Activated naive CD4-positive, alpha-beta T cell treated with anti-CD3 and anti-CD28 coated beads, Interleukin-2, amount 10 ng/mL, durations not matched to agents 7 days and 5 days (primary cell): Measurements from ENCODE around the gene ESRP2.

ENCODE experiments used
- CTCF ChIA-PET: fragments of 350-600 bp; sonication (Branson Sonifier 250); formaldehyde crosslinking; loops from one replicate; lab custom pipeline; 2021; ENCODE audit warnings: antibody characterized with exemption; lab: Charles Lee
- DNase-seq: peaks from one replicate; pipeline ENCODE4 v3.0.0-alpha.2; 2020
- H3K27ac Mint-ChIP-seq: one replicate; pipeline ENCODE4 v1.8.0; 2021; ENCODE audit warnings: mild to moderate bottlenecking, moderate library complexity, mixed read lengths
- H3K27me3 Mint-ChIP-seq: one replicate; pipeline ENCODE4 v1.8.0; 2021; ENCODE audit warnings: mild to moderate bottlenecking, mixed read lengths
- H3K36me3 Mint-ChIP-seq: one replicate; pipeline ENCODE4 v1.8.0; 2021; ENCODE audit warnings: mixed read lengths
- H3K4me1 Mint-ChIP-seq: one replicate; pipeline ENCODE4 v1.8.0; 2021; ENCODE audit warnings: mixed read lengths
- H3K4me3 Mint-ChIP-seq: one replicate; pipeline ENCODE4 v1.8.0; 2021; ENCODE audit warnings: mild to moderate bottlenecking, moderate library complexity, mixed read lengths
- H3K9me3 Mint-ChIP-seq: one replicate; pipeline ENCODE4 v1.8.0; 2021; ENCODE audit warnings: mixed read lengths

Gene ESRP2

DNA sequence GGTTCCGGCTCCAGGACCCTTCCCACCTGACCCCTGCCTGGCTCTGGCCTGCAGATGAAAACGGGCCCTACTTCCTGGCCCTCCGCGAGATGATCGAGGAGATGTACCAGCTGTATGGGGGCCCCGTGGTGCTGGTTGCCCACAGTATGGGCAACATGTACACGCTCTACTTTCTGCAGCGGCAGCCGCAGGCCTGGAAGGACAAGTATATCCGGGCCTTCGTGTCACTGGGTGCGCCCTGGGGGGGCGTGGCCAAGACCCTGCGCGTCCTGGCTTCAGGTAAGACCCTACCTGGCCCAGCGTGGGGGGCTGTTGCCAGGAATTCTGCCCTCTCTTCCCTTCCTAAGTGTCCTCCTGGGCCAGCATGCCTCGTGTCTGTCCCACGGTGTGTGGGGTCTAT is 19.8 kb upstream of the ESRP2 start:
- H3K4me3 Mint-ChIP-seq = no peak overlapping the region
- H3K4me1 Mint-ChIP-seq = peaks cover 11% of the 10 kb centered on the region
- no peaks in the 10 kb centered on the region for H3K9me3 Mint-ChIP-seq
- H3K27ac Mint-ChIP-seq = no peak overlapping the region
- CTCF ChIA-PET = interaction anchor here (1.2 to 1.6 kb wide), 2 partner anchors 8 to 11 kb away, joined by 4 to 5 read pairs; partner anchors contain the start of genes PLA2G15 and SLC7A6
- H3K36me3 Mint-ChIP-seq = peaks cover 10% of the 10 kb centered on the region
- no peaks in the 10 kb centered on the region for H3K27me3 Mint-ChIP-seq
- DNase-seq = no peak

GRCh38 chr16:68253721-68254120 is 17.8 kb upstream of the ESRP2 start:
- no peak overlapping the region for H3K27ac Mint-ChIP-seq
- H3K4me1 Mint-ChIP-seq = peaks cover 11% of the 10 kb centered on the region
- H3K4me3 Mint-ChIP-seq = no peak overlapping the region
- H3K27me3 Mint-ChIP-seq = no peaks in the 10 kb centered on the region
- peaks cover 16% of the 10 kb centered on the region for H3K36me3 Mint-ChIP-seq
- no peaks in the 10 kb centered on the region for H3K9me3 Mint-ChIP-seq
- CTCF ChIA-PET = interaction anchor here (1.0 to 5.0 kb wide), 2 partner anchors 8 to 66 kb away, joined by 3 to 24 read pairs; no protein-coding TSS in a partner anchor
- DNase-seq = no peak

DNA sequence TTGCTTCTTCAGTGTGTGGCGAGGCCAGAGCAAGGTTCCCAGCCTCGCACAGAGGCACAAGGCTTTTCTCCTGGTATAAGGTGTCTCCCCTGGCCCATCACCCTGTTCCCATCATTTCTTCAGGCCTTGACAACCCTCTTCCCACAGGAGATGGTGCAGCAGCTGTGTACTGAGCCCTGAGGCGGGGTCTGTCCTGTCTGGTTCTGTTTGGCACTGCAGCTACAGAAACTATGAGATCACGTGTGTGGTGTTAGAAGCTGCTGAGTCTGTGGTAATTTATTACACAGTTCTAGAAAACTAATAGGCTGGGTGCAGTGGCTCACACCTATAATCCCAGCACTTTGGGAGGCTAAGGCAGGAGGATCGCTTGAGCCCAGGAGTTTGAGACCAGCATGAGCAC is 16.5 kb upstream of the ESRP2 start:
- no peaks in the 10 kb centered on the region for H3K27me3 Mint-ChIP-seq
- no peaks in the 10 kb centered on the region for H3K9me3 Mint-ChIP-seq
- CTCF ChIA-PET = interaction anchor here (1.5 to 5.0 kb wide), 2 partner anchors 9 to 77 kb away, joined by 4 to 24 read pairs; no protein-coding TSS in a partner anchor
- H3K4me3 Mint-ChIP-seq = no peak overlapping the region
- H3K36me3 Mint-ChIP-seq = peaks cover 17% of the 10 kb centered on the region
- no peak for DNase-seq
- no peak overlapping the region for H3K27ac Mint-ChIP-seq
- H3K4me1 Mint-ChIP-seq = peaks cover 6% of the 10 kb centered on the region

GRCh38 chr16:68251832-68252231 is 15.9 kb upstream of the ESRP2 start:
- peaks cover 5% of the 10 kb centered on the region for H3K4me1 Mint-ChIP-seq
- no peak overlapping the region for H3K4me3 Mint-ChIP-seq
- CTCF ChIA-PET = interaction anchor here (0.6 to 5.0 kb wide), 3 partner anchors 10 to 77 kb away, joined by 3 to 24 read pairs (median 4); no protein-coding TSS in a partner anchor
- no peak for DNase-seq
- no peak overlapping the region for H3K27ac Mint-ChIP-seq
- no peaks in the 10 kb centered on the region for H3K27me3 Mint-ChIP-seq
- no peaks in the 10 kb centered on the region for H3K9me3 Mint-ChIP-seq
- H3K36me3 Mint-ChIP-seq = peaks cover 17% of the 10 kb centered on the region

DNA sequence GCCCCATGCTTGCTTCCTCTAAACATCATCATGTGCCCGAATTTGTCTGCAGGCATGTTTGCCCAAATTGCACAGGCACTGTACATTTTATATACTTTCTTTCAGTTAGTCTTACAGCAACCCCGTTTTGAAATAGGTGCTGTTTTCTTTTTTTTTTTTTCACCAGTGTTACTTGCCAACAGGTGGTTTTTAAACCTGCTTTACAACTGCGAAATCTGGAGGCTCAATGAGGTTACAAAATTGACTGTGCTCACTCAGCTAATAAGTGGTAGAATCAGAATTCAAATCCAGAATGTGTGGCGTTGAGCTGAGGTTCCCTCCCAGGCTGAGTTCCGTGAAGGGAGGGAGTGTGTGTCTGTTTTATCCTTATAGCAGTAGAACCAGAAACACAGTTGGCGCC is 15.0 kb upstream of the ESRP2 start:
- Mint-ChIP-seq H3K4me3 (no peak overlapping the region), H3K4me1 (peaks cover 12% of the 10 kb centered on the region), H3K36me3 (peaks cover 17% of the 10 kb centered on the region), H3K9me3 (no peaks in the 10 kb centered on the region), H3K27ac (no peak overlapping the region), H3K27me3 (no peaks in the 10 kb centered on the region)
- CTCF ChIA-PET = interaction anchor here (1.5 to 5.0 kb wide), 3 partner anchors 10 to 78 kb away, joined by 4 to 24 read pairs (median 5); partner anchors contain the start of gene SLC7A6
- no peak for DNase-seq

DNA sequence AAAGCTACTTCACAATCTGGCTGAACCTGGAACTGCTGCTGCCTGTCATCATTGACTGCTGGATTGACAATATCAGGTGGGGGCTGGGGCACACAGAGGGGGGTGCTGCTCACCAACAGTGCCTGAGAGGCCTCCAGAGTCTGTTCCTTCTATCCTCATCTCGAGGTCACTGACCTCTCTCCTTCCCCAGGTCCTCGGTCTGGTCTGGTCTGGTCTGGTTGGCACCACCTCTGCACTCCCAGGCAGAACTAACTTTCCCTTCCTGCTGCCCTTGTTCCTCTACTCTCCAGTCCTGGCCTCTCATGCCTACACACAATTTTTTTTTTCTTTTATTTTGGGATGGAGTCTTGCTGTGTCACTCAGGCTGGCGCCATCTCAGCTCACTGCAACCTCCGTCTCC is 13.4 kb upstream of the ESRP2 start:
- Mint-ChIP-seq H3K27me3 (peaks cover 7% of the 10 kb centered on the region), H3K9me3 (no peaks in the 10 kb centered on the region), H3K27ac (peak overlapping the region; percentile 16), H3K4me1 (peaks cover 23% of the 10 kb centered on the region), H3K36me3 (peaks cover 18% of the 10 kb centered on the region), H3K4me3 (no peak overlapping the region)
- DNase-seq = no peak
- CTCF ChIA-PET = interaction anchor here (0.7 to 5.0 kb wide), 5 partner anchors 8 to 78 kb away, joined by 3 to 24 read pairs (median 5); partner anchors contain the start of gene SLC7A6

- H3K36me3 Mint-ChIP-seq = peaks cover 18% of the 10 kb centered on the region
- no peak overlapping the region for H3K27ac Mint-ChIP-seq
- DNase-seq = no peak
- CTCF ChIA-PET = interaction anchor here (0.7 to 1.7 kb wide), 6 partner anchors 10 to 362 kb away, joined by 3 to 6 read pairs (median 4); partner anchors contain the start of gene SLC7A6
- H3K4me3 Mint-ChIP-seq = peak overlapping the region; percentile 7
- peaks cover 24% of the 10 kb centered on the region for H3K4me1 Mint-ChIP-seq
- no peaks in the 10 kb centered on the region for H3K9me3 Mint-ChIP-seq
- peaks cover 18% of the 10 kb centered on the region for H3K27me3 Mint-ChIP-seq
Measured at GRCh38 chr16:68247932-68248331, 12.0 kb upstream of the ESRP2 start.

DNA sequence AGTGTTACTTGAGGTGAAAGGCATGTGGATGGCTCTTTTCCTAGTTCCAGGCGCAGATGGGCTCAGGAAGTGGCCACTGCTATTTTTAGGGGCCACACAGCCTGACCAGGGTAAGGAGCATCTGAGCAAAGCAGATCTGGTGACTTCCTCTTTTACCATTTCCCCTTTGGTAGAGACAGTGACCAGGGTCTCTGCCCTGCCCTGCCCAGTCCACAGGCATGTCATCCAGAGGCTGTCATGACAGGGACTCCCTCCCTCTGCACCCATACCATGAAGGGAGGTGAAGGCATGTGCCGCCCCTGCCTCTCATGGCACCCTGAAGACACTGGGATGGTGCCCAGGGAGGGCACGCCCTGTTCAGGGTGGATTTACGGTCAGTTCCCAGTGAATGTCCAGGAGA is 11.5 kb upstream of the ESRP2 start:
- no peaks in the 10 kb centered on the region for H3K9me3 Mint-ChIP-seq
- peaks cover 18% of the 10 kb centered on the region for H3K36me3 Mint-ChIP-seq
- H3K27me3 Mint-ChIP-seq = peaks cover 23% of the 10 kb centered on the region
- CTCF ChIA-PET = interaction anchor here (0.8 to 4.0 kb wide), 5 partner anchors 14 to 180 kb away, joined by 3 to 26 read pairs (median 6); partner anchors contain the start of gene SLC7A6
- DNase-seq = no peak
- no peak overlapping the region for H3K27ac Mint-ChIP-seq
- H3K4me1 Mint-ChIP-seq = peaks cover 24% of the 10 kb centered on the region
- H3K4me3 Mint-ChIP-seq = no peak overlapping the region

DNA sequence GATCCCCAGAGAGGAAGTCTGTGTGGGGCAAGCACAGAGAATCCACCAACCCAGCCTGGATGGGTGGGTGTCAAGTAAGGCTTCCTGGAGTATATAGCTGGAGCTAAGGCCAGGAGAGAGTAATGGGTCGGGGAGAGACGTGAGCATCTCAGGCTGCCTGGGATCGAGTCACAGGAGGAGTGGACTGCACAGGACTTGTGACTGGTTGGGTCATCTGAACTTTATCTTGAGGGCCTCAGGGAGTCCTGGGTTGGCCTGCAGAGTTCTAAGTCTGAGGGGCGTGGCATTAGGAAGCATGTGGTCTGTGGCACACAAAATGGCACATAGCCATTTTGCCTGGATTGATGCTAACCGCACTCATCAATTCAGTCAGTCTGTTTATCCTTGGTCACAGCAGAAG is 10.7 kb upstream of the ESRP2 start:
- no peaks in the 10 kb centered on the region for H3K9me3 Mint-ChIP-seq
- H3K4me3 Mint-ChIP-seq = no peak overlapping the region
- H3K27ac Mint-ChIP-seq = no peak overlapping the region
- peaks cover 24% of the 10 kb centered on the region for H3K4me1 Mint-ChIP-seq
- peaks cover 23% of the 10 kb centered on the region for H3K27me3 Mint-ChIP-seq
- peaks cover 16% of the 10 kb centered on the region for H3K36me3 Mint-ChIP-seq
- CTCF ChIA-PET = interaction anchor here (1.7 to 4.0 kb wide), 2 partner anchors 15 to 81 kb away, joined by 8 to 26 read pairs; no protein-coding TSS in a partner anchor
- no peak for DNase-seq

- peaks cover 16% of the 10 kb centered on the region for H3K36me3 Mint-ChIP-seq
- CTCF ChIA-PET = interaction anchor here (1.7 to 4.0 kb wide), 2 partner anchors 15 to 82 kb away, joined by 8 to 26 read pairs; no protein-coding TSS in a partner anchor
- no peak for DNase-seq
- H3K4me3 Mint-ChIP-seq = peak overlapping the region; percentile 96
- H3K4me1 Mint-ChIP-seq = peaks cover 24% of the 10 kb centered on the region
- H3K9me3 Mint-ChIP-seq = no peaks in the 10 kb centered on the region
- no peak overlapping the region for H3K27ac Mint-ChIP-seq
- peaks cover 25% of the 10 kb centered on the region for H3K27me3 Mint-ChIP-seq
Measured at GRCh38 chr16:68246121-68246520, 10.2 kb upstream of the ESRP2 start.

- Mint-ChIP-seq H3K27ac (peak within 1 kb of the TSS; percentile 78), H3K27me3 (peaks cover 26% of the 10 kb centered on the region), H3K36me3 (peaks cover 13% of the 10 kb centered on the region), H3K4me1 (peaks cover 24% of the 10 kb centered on the region), H3K9me3 (no peaks in the 10 kb centered on the region), H3K4me3 (peak within 1 kb of the TSS; percentile 96)
- peak; percentile 97 for DNase-seq
- CTCF ChIA-PET = interaction anchor here (1.5 to 4.0 kb wide), 2 partner anchors 10 to 83 kb away, joined by 4 to 26 read pairs; no protein-coding TSS in a partner anchor
Measured at GRCh38 chr16:68244903-68245853, 9.3 kb upstream of the ESRP2 start, which contains the start of gene PLA2G15. Gene PLA2G15, plus strand, starts transcription at chr16:68245373. Its CDS starts 54 bp downstream, at chr16:68245427.

GRCh38 chr16:68244481-68244902 is 8.6 kb upstream of the ESRP2 start:
- Mint-ChIP-seq H3K4me3 (peak overlapping the region; percentile 96), H3K27me3 (peaks cover 31% of the 10 kb centered on the region), H3K36me3 (peaks cover 10% of the 10 kb centered on the region), H3K4me1 (peaks cover 27% of the 10 kb centered on the region), H3K27ac (peak overlapping the region; percentile 78), H3K9me3 (no peaks in the 10 kb centered on the region)
- no peak for DNase-seq
- CTCF ChIA-PET = interaction anchor here (0.8 to 4.0 kb wide), 4 partner anchors 11 to 84 kb away, joined by 3 to 26 read pairs (median 4); no protein-coding TSS in a partner anchor

DNA sequence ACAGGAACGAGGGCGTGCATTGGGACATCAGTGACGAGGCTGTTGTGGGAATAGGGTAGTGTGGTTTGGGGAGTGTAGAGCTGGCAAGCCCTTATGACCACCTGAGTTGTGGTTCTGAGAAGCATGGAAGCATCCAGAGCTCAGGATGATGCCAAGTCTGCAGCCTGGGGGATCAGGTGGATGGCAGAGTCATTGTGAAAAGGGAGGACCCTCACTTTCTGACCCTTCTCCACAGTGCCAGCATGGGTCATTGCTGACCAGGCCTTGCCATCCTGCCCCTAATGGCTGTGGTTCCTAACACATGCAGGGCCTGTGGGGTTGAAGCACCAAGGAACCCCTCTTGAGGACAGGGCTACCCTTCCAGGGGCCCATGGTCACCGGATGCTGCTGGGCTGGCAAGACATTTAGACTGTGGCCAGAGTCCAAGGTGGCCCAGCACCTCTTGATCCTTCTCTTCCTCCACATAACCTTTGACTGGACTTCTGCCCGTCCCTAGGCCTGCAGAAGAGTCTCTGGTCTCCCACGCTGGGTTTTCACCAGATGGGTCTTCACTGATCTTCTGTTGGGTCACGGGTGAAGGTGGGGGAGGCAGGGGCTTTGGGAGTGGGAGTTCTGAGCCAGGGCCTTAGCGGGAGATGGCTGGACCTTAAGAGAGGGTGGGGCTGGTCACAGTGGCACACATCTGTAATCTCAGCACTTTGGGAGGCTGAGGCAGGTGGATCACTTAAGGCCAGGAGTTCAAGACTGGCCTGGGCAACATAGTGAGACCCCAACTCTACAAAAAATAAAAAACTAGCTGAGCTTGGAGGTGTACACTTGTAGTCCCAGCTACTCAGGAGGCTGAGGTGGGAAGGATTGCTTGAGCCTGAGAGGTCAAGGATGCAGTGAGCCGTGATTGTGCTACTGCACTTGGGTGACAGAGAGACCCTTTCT is 7.3 kb upstream of the ESRP2 start:
- Mint-ChIP-seq H3K4me1 (peaks cover 36% of the 10 kb centered on the region), H3K36me3 (peaks cover 5% of the 10 kb centered on the region), H3K9me3 (no peaks in the 10 kb centered on the region), H3K27ac (no peak overlapping the region), H3K4me3 (peak overlapping the region; percentile 12), H3K27me3 (peaks cover 33% of the 10 kb centered on the region)
- CTCF ChIA-PET = interaction anchor here (0.8 to 4.0 kb wide), 5 partner anchors 12 to 85 kb away, joined by 3 to 26 read pairs (median 4); no protein-coding TSS in a partner anchor
- no peak for DNase-seq
